MM.1S (cell line): ENCODE results near the gene CLDN15.

Experiments
- CTCF ChIP-seq: fragments of 300-600 bp; sonication (generic); IDR thresholded peaks from 2 replicates; pipeline ENCODE4 v1.5.1; 2016; ENCODE audit warnings: antibody characterized with exemption, low read length, mixed read lengths
- EZH2 ChIP-seq: fragments of 300-600 bp; sonication (generic); optimal IDR thresholded peaks from 2 replicates; pipeline ENCODE3; 2017; ENCODE audit warnings: low read depth, mild to moderate bottlenecking, antibody characterized with exemption, low read length, mixed read lengths
- EZH2phosphoT487 ChIP-seq: fragments of 300-600 bp; sonication (generic); IDR thresholded peaks from 2 replicates; pipeline ENCODE4 v1.6.1; 2018; ENCODE audit warnings: antibody characterized with exemption, low read length

GRCh38 chr7:101206665-101207042 is 30.9 kb downstream of the CLDN15 start:
- TF ChIP-seq EZH2 (no peak), CTCF (no peak), EZH2phosphoT487 (no peak)
